K562 (cell line): Measurements from ENCODE around the gene SHANK2.

ENCODE experiments used
- CTCF ChIP-seq, 3 experiments: IDR thresholded peaks in 2 of 3; conservative IDR thresholded peaks in 1 of 3; 2 replicates each; pipeline ENCODE4 v1.5.1; 2011 to 2012; ENCODE audit warnings: low read length in 3 of 3, mild to moderate bottlenecking in 3 of 3, control low read depth in 2 of 3, improper control_type of control experiment in 1 of 3, inconsistent platforms in 1 of 3, low read depth in 1 of 3, mixed read lengths in 1 of 3, moderate library complexity in 1 of 3; ENCODE audit not compliant: insufficient read depth in 2 of 3
- E2F4 ChIP-seq: sonication (generic); formaldehyde crosslinking; IDR thresholded peaks from 2 replicates; pipeline ENCODE4 v1.8.0; 2022; ENCODE audit warnings: mild to moderate bottlenecking, low read depth, missing genetic modification reagents
- EZH2 ChIP-seq: IDR thresholded peaks from 2 replicates; pipeline ENCODE4 v1.6.1; 2012; ENCODE audit warnings: low read depth, mild to moderate bottlenecking, inconsistent platforms, low read length, borderline replicate concordance
- HOMEZ ChIP-seq: fragments of 250-450 bp; sonication (Bioruptor Pico); IDR thresholded peaks from 2 replicates; pipeline ENCODE4 v1.4.0; 2020; ENCODE audit warnings: mild to moderate bottlenecking, moderate library complexity
- KLF16 ChIP-seq: IDR thresholded peaks from 2 replicates; pipeline ENCODE4 v1.6.1; 2016; ENCODE audit warnings: antibody characterized with exemption
- POLR2A ChIP-seq: fragments of 450-650 bp; conservative IDR thresholded peaks from 2 replicates; pipeline ENCODE4 v1.6.1; 2016
- SMARCA4 ChIP-seq: fragments of 450-650 bp; IDR thresholded peaks from 2 replicates; pipeline ENCODE4 v1.6.1; 2016
- ZNF24 ChIP-seq: fragments of 450-650 bp; IDR thresholded peaks from 2 replicates; pipeline ENCODE4 v1.6.1; 2016
- ZNF639 ChIP-seq, 2 experiments: fragments of 200-800 bp in 1 of 2; sonication (Bioruptor generic) in 1 of 2; sonication (generic) in 1 of 2; formaldehyde crosslinking in 1 of 2; IDR thresholded peaks in 1 of 2; conservative IDR thresholded peaks in 1 of 2; 2 replicates each; pipeline versions ENCODE4 v1.5.0 to v1.6.1; 2016 to 2020; ENCODE audit warnings: missing compliant biosample characterization in 1 of 2, missing genetic modification characterization in 1 of 2, missing genetic modification reagents in 1 of 2

- no peak for TF ChIP-seq POLR2A
- TF ChIP-seq E2F4 (CRISPR knock-in tag): no peak
- no peak for TF ChIP-seq KLF16
- TF ChIP-seq EZH2: no peak
- no peak for TF ChIP-seq ZNF639 (CRISPR knock-in tag; conservative IDR thresholded peaks at IDR 0.05 in 1 of 2, IDR thresholded peaks at IDR 0.05 in 1 of 2)
- no peak for TF ChIP-seq CTCF (IDR thresholded peaks at IDR 0.05 in 2 of 3, conservative IDR thresholded peaks at IDR 0.05 in 1 of 3; ENCODE audit: insufficient read depth in 2 of 3, low read depth in 1 of 3, low read length in 3 of 3)
- no peak for TF ChIP-seq ZNF24
- no peak for TF ChIP-seq HOMEZ (CRISPR knock-in tag)
- no peak for TF ChIP-seq SMARCA4
Observed at GRCh38 chr11:71263386-71263785, 11.0 kb upstream of the SHANK2 start.
